HEK293 (cell line): ENCODE results near the gene FAH.

ENCODE experiments used
- CTCF ChIA-PET: fragments of 350-600 bp; formaldehyde crosslinking; extraction: SDS; loops from one replicate; lab custom pipeline; 2021; ENCODE audit warnings: antibody characterized with exemption; lab: Yijun Ruan, JAX
- POLR2A ChIA-PET: fragments of 300-600 bp; formaldehyde crosslinking; extraction: SDS; loops from one replicate; lab custom pipeline; 2020; ENCODE audit warnings: antibody characterized with exemption, inconsistent platforms; lab: Yijun Ruan, JAX
- H3K27ac ChIP-seq: fragments of 200-500 bp; sonication (Bioruptor generic); 2 replicates; pipeline ENCODE4 v1.5.1; 2014; ENCODE audit warnings: low read depth, low read length, control low read depth, inconsistent platforms; ENCODE audit errors: extremely low read depth
- H3K36me3 ChIP-seq, 2 experiments: fragments of 200-500 bp in 1 of 2; sonication (Bioruptor generic) in 1 of 2; 1 replicate in 1 of 2; 2 replicates in 1 of 2; pipeline ENCODE4 v1.5.1; 2014 to 2017; ENCODE audit warnings: inconsistent platforms in 2 of 2, low read length in 2 of 2; ENCODE audit not compliant: control insufficient read depth in 2 of 2, insufficient read depth in 1 of 2
- H3K4me1 ChIP-seq: fragments of 200-500 bp; sonication (Bioruptor generic); 2 replicates; pipeline ENCODE4 v1.5.1; 2014; ENCODE audit warnings: mild to moderate bottlenecking, low read length, inconsistent platforms; ENCODE audit not compliant: control insufficient read depth, insufficient read depth
- H3K4me3 ChIP-seq: 2 replicates; pipeline ENCODE4 v1.5.1; 2011; ENCODE audit warnings: low read depth, mild to moderate bottlenecking, control low read depth, low read length, moderate library complexity
- H3K9me3 ChIP-seq: fragments of 200-500 bp; sonication (Bioruptor generic); 2 replicates; pipeline ENCODE4 v1.5.1; 2014; ENCODE audit warnings: low read depth, low read length, inconsistent platforms; ENCODE audit not compliant: control insufficient read depth, insufficient read depth
- BCL11A ChIP-seq: fragments of 450-650 bp; formaldehyde crosslinking; IDR thresholded peaks from 2 replicates; pipeline ENCODE4 v1.5.1; 2016; ENCODE audit warnings: low read depth, missing biosample characterization, missing genetic modification characterization
- BCL6B ChIP-seq: fragments of 450-650 bp; formaldehyde crosslinking; IDR thresholded peaks from 2 replicates; pipeline ENCODE4 v1.5.1; 2017; ENCODE audit warnings: missing biosample characterization, missing genetic modification characterization
- GLIS1 ChIP-seq: fragments of 450-650 bp; formaldehyde crosslinking; IDR thresholded peaks from 2 replicates; pipeline ENCODE4 v1.5.1; 2016; ENCODE audit warnings: missing biosample characterization, missing genetic modification characterization
- KLF7 ChIP-seq: fragments of 450-650 bp; formaldehyde crosslinking; IDR thresholded peaks from 2 replicates; pipeline ENCODE4 v1.5.1; 2016; ENCODE audit warnings: missing biosample characterization, missing genetic modification characterization, borderline replicate concordance
- MZF1 ChIP-seq: fragments of 450-650 bp; formaldehyde crosslinking; IDR thresholded peaks from 2 replicates; pipeline ENCODE4 v1.5.1; 2017; ENCODE audit warnings: missing biosample characterization, missing genetic modification characterization, borderline replicate concordance
- OSR2 ChIP-seq: fragments of 450-650 bp; formaldehyde crosslinking; IDR thresholded peaks from 2 replicates; pipeline ENCODE4 v1.5.1; 2016; ENCODE audit warnings: missing biosample characterization, missing genetic modification characterization
- TCF7L2 ChIP-seq: IDR thresholded peaks from 2 replicates; pipeline ENCODE4 v1.6.1; 2011; ENCODE audit warnings: low read depth, mild to moderate bottlenecking, inconsistent platforms, low read length, moderate library complexity, borderline replicate concordance
- ZBTB17 ChIP-seq: fragments of 450-650 bp; formaldehyde crosslinking; IDR thresholded peaks from 2 replicates; pipeline ENCODE4 v1.5.1; 2016; ENCODE audit warnings: missing biosample characterization, missing genetic modification characterization
- ZBTB44 ChIP-seq: fragments of 450-650 bp; IDR thresholded peaks from 2 replicates; pipeline ENCODE4 v1.5.1; 2018; ENCODE audit warnings: missing biosample characterization, mild to moderate bottlenecking, missing genetic modification characterization
- ZBTB48 ChIP-seq: fragments of 450-650 bp; formaldehyde crosslinking; IDR thresholded peaks from 2 replicates; pipeline ENCODE4 v1.5.1; 2016; ENCODE audit warnings: missing biosample characterization, missing genetic modification characterization
- ZFHX2 ChIP-seq: fragments of 450-650 bp; formaldehyde crosslinking; conservative IDR thresholded peaks from 2 replicates; pipeline ENCODE4 v1.5.1; 2016; ENCODE audit warnings: missing biosample characterization, missing genetic modification characterization
- ZIC2 ChIP-seq: fragments of 450-650 bp; formaldehyde crosslinking; IDR thresholded peaks from 2 replicates; pipeline ENCODE4 v1.5.1; 2016; ENCODE audit warnings: missing biosample characterization, missing genetic modification characterization
- ZNF157 ChIP-seq: fragments of 450-650 bp; formaldehyde crosslinking; IDR thresholded peaks from 2 replicates; pipeline ENCODE4 v1.5.1; 2016; ENCODE audit warnings: missing biosample characterization, missing genetic modification characterization
- ZNF175 ChIP-seq: fragments of 450-650 bp; formaldehyde crosslinking; IDR thresholded peaks from 2 replicates; pipeline ENCODE4 v1.5.1; 2016; ENCODE audit warnings: missing biosample characterization, missing genetic modification characterization
- ZNF19 ChIP-seq: fragments of 450-650 bp; formaldehyde crosslinking; IDR thresholded peaks from 2 replicates; pipeline ENCODE4; 2016; ENCODE audit warnings: missing biosample characterization, missing genetic modification characterization, low read depth
- ZNF214 ChIP-seq: fragments of 450-650 bp; formaldehyde crosslinking; IDR thresholded peaks from 2 replicates; pipeline ENCODE4 v1.5.1; 2017; ENCODE audit warnings: missing biosample characterization, mild to moderate bottlenecking, missing genetic modification characterization, borderline replicate concordance
- ZNF223 ChIP-seq: fragments of 450-650 bp; formaldehyde crosslinking; IDR thresholded peaks from 2 replicates; pipeline ENCODE4 v1.5.1; 2016; ENCODE audit warnings: missing biosample characterization, missing genetic modification characterization
- ZNF280C ChIP-seq: fragments of 450-650 bp; formaldehyde crosslinking; IDR thresholded peaks from 2 replicates; pipeline ENCODE4 v1.5.1; 2016; ENCODE audit warnings: missing biosample characterization, missing genetic modification characterization
- ZNF311 ChIP-seq: fragments of 450-650 bp; formaldehyde crosslinking; IDR thresholded peaks from 2 replicates; pipeline ENCODE4 v1.5.1; 2017; ENCODE audit warnings: missing biosample characterization, missing genetic modification characterization, borderline replicate concordance
- ZNF404 ChIP-seq: fragments of 450-650 bp; formaldehyde crosslinking; IDR thresholded peaks from 2 replicates; pipeline ENCODE4 v1.5.1; 2017; ENCODE audit warnings: missing biosample characterization, missing genetic modification characterization
- ZNF416 ChIP-seq: fragments of 450-650 bp; formaldehyde crosslinking; IDR thresholded peaks from 2 replicates; pipeline ENCODE4 v1.5.1; 2016; ENCODE audit warnings: missing biosample characterization, missing genetic modification characterization
- ZNF48 ChIP-seq: fragments of 450-650 bp; formaldehyde crosslinking; IDR thresholded peaks from 2 replicates; pipeline ENCODE4 v1.5.1; 2016; ENCODE audit warnings: missing biosample characterization, missing genetic modification characterization
- ZNF548 ChIP-seq: fragments of 450-650 bp; formaldehyde crosslinking; IDR thresholded peaks from 2 replicates; pipeline ENCODE4 v1.5.1; 2016; ENCODE audit warnings: missing biosample characterization, missing genetic modification characterization
- ZNF571 ChIP-seq: fragments of 450-650 bp; formaldehyde crosslinking; IDR thresholded peaks from 2 replicates; pipeline ENCODE4 v1.5.0; 2017; ENCODE audit warnings: missing biosample characterization, missing genetic modification characterization
- ZNF596 ChIP-seq: fragments of 450-650 bp; IDR thresholded peaks from 2 replicates; pipeline ENCODE4 v1.5.0; 2018; ENCODE audit warnings: missing biosample characterization, mild to moderate bottlenecking, missing genetic modification characterization, moderate library complexity
- ZNF626 ChIP-seq: fragments of 450-650 bp; sonication (Bioruptor Pico); formaldehyde crosslinking; IDR thresholded peaks from 2 replicates; pipeline ENCODE4 v1.5.1; 2018; ENCODE audit warnings: missing biosample characterization, missing genetic modification characterization, inconsistent platforms
- ZNF654 ChIP-seq: fragments of 450-650 bp; formaldehyde crosslinking; IDR thresholded peaks from 2 replicates; pipeline ENCODE4 v1.5.1; 2016; ENCODE audit warnings: low read depth, missing biosample characterization, missing genetic modification characterization
- ZSCAN16 ChIP-seq: fragments of 450-650 bp; formaldehyde crosslinking; IDR thresholded peaks from 2 replicates; pipeline ENCODE4 v1.5.1; 2016; ENCODE audit warnings: missing biosample characterization, missing genetic modification characterization

The FAH gene

GRCh38 chr15:80153900-80154299 is 1.1 kb downstream of the FAH start:
- ChIA-PET CTCF (interaction anchor here (0.7 to 1.3 kb wide), 3 partner anchors 19 to 95 kb away, joined by 4 to 8 read pairs (median 5); no protein-coding TSS in a partner anchor), POLR2A (interaction anchor here (0.5 to 2.1 kb wide), 3 partner anchors 95 to 231 kb away, joined by 3 to 7 read pairs (median 3); partner anchors contain the start of gene ZFAND6)
- peaks cover 0 to 8% of the 10 kb centered on the region in 2 experiments; a peak in 1 of 3 replicates for H3K36me3 ChIP-seq
- 0 out of 2 replicates have a peak, but pooled peaks cover 3% of the 10 kb centered on the region for H3K4me1 ChIP-seq
- H3K27ac ChIP-seq: no peak overlapping the region
- H3K9me3 ChIP-seq: no peaks in the 10 kb centered on the region
- TF ChIP-seq ZBTB44 (tag by site-specific recombination) (no peak), ZNF175 (tag by site-specific recombination) (no peak), ZNF416 (tag by site-specific recombination) (no peak), ZNF223 (tag by site-specific recombination) (no peak), ZNF654 (tag by site-specific recombination) (no peak), ZNF311 (no peak), ZNF626 (tag by site-specific recombination) (no peak), ZNF157 (tag by site-specific recombination) (no peak), BCL11A (tag by site-specific recombination) (no peak), ZNF571 (tag by site-specific recombination) (no peak), ZNF404 (no peak), ZNF19 (tag by site-specific recombination) (no peak), OSR2 (tag by site-specific recombination) (no peak), ZFHX2 (tag by site-specific recombination) (no peak), BCL6B (tag by site-specific recombination) (no peak), ZNF596 (tag by site-specific recombination) (no peak), ZSCAN16 (tag by site-specific recombination) (no peak), KLF7 (no peak)
- H3K4me3 ChIP-seq: no peak overlapping the region

GRCh38 chr15:80154336-80154735 is 1.5 kb downstream of the FAH start:
- H3K4me3 ChIP-seq: no peak overlapping the region

GRCh38 chr15:80155001-80155377 is 2.2 kb downstream of the FAH start:
- ChIA-PET POLR2A (no interaction called here), CTCF (no interaction called here)
- 0 out of 2 replicates have a peak, but pooled peaks cover 3% of the 10 kb centered on the region for H3K4me1 ChIP-seq
- peaks cover 0 to 16% of the 10 kb centered on the region in 2 experiments; a peak in 1 of 3 replicates for H3K36me3 ChIP-seq
- H3K27ac ChIP-seq: no peak overlapping the region
- H3K9me3 ChIP-seq: no peaks in the 10 kb centered on the region
- no peak overlapping the region for H3K4me3 ChIP-seq
- TF ChIP-seq ZNF48 (tag by site-specific recombination) (no peak), ZNF280C (tag by site-specific recombination) (no peak), ZBTB48 (no peak), GLIS1 (tag by site-specific recombination) (no peak), MZF1 (tag by site-specific recombination) (no peak), ZIC2 (tag by site-specific recombination) (no peak), ZNF548 (tag by site-specific recombination) (no peak), ZNF214 (no peak)

More at GRCh38 chr15:80154336-80154735, 1.5 kb downstream of the FAH start:
- ChIA-PET CTCF (interaction anchor here (0.7 to 1.3 kb wide), 2 partner anchors 18 to 95 kb away, joined by 4 to 5 read pairs; no protein-coding TSS in a partner anchor), POLR2A (interaction anchor here (1.3 kb wide), 1 partner anchor 231 kb away, joined by 3 read pairs; no protein-coding TSS in a partner anchor)
- 0 out of 2 replicates have a peak, but pooled peaks cover 3% of the 10 kb centered on the region for H3K4me1 ChIP-seq
- TF ChIP-seq TCF7L2 (no peak), ZBTB17 (tag by site-specific recombination) (peak; percentile 83)
- no peak overlapping the region for H3K27ac ChIP-seq
- H3K9me3 ChIP-seq: no peaks in the 10 kb centered on the region
- peaks cover 0 to 10% of the 10 kb centered on the region in 2 experiments; a peak in 1 of 3 replicates for H3K36me3 ChIP-seq
